HG02623 (cell line): Measurements from ENCODE around the gene ELSPBP1.
"Not testable (repeated sequence)": the region's sequence is repeated elsewhere in the genome, so short reads cannot be mapped to it uniquely, and the experiment has no call there.

Experiments
- ATAC-seq: cut with Tn5 transposase; IDR thresholded peaks from one replicate; pipeline ENCODE4 v1.9.1; 2021; ENCODE audit warnings: moderate library complexity; ENCODE audit not compliant: unreplicated experiment

ELSPBP1 gene

DNA sequence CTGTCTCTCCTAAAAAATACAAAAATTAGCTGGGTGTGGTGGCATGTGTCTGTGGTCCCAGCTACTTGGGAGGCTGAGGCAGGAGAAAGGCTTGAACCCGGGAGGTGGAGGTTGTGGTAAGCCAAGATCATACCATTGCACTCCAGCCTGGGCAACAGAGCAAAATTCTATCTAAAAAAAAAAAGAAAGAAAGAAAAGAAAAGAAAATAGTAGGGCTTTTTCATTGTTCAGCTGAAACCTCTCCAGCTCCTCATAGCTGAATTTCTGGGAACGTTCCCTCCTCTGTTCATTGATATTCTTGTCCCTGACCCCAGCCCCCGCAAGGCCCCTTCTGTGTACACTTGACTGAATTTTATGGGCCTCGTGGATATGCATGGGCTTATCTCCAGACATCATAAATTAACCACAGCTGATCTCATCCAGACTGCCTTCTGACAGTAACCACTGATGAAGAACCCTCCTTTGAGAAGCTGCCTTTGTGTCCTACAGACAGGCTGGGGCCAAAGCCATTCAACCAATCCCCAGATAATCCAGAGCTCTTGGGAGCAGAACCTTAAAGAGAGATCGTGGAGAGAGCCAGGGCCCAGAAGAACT, at the start of gene ELSPBP1:
TSS of gene ELSPBP1 (plus strand) at position 424 of the 594 bp plus-strand sequence. CDS start 14,036 bp downstream, outside the sequence.
- ATAC-seq: no peak

DNA sequence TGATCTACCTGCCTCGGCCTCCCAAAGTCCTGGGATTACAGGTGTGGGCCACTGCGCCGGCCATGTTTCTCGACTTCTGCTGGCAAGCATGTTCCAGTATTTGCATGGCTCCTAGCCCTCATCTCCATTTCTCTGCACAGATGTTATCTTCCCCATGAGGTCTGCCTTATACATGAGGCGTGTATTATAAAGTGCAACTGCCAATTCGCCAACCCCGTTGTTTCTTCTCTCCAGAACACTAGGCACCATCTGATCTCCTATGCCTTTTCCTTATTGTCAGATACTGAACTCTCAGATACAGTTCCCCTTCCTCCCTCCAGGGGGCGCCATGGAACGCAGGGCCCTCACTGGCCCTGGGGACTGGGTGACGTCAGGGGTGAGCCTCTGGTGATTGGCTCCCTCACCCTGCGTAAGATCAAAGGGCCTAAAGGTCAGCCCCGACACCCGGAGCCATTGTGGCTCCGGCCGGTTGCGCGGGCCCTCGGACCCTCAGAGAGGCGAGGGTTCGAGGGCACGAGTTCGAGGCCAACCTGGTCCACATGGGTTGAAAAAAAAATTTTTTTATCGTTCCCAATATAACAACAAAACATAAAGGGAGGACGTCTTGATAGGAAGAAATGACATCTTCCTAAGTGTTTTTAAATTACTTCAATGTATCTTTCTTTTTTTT, 44.4 kb upstream of the ELSPBP1 start:
- ATAC-seq: not testable (repeated sequence)

DNA sequence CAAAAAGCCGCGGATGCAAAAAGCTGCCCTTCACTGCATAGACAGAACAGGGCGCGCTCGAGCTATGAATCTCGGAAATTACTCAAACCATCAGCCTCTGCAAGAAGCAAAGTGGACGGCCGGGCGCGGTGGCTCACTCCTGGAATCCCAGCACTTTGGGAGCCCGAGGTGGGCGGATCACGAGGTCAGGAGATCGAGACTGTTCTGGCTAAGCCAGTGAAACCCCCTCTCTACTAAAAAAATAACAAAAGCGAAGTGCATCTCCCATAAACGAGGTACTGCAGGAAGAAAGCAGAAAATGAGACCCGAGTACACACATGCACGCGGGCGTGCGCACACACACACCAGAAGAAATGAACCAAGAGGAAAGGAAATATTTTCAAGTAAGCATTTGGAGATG, 42.3 kb upstream of the ELSPBP1 start:
- ATAC-seq: not testable (repeated sequence)

DNA sequence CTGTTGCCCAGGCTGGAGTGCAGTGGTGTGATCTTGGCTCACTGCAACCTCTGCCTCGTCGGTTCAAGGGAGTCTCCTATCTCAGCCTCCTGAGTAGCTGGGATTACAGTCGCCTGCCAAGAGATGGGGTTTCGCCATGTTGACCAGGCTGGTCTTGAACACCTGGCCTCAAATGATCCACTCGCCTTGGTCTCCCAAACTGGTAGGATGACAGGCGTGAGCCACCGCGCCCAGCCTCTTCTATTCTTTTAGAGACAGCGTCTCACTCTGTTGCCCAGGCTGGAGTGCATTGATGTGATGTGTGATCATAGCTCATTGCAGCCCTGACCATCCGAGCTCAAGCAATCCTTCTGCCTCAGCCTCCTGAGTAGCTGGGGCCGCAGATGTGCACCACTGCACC, 38.5 kb upstream of the ELSPBP1 start:
- ATAC-seq: not testable (repeated sequence)

DNA sequence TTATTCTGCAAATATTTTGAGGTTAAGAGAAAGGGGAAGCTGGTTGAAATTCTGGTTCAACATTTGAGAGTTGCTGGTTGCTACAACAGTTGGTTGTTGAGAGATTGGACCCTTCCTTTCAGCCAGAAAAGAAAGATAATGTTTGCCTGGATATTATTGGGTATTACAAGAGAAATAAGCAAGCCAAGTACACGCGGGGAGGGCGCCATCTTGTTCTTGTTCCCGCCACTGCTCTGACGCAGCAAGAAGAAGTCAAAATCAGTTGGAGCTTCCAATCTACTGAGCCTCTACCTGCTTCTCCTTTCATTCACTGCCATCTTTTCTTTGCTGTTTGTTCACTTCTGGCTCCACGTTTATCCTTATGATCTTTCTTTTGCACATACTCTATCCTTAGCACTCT, 20.9 kb upstream of the ELSPBP1 start:
- ATAC-seq: no peak

DNA sequence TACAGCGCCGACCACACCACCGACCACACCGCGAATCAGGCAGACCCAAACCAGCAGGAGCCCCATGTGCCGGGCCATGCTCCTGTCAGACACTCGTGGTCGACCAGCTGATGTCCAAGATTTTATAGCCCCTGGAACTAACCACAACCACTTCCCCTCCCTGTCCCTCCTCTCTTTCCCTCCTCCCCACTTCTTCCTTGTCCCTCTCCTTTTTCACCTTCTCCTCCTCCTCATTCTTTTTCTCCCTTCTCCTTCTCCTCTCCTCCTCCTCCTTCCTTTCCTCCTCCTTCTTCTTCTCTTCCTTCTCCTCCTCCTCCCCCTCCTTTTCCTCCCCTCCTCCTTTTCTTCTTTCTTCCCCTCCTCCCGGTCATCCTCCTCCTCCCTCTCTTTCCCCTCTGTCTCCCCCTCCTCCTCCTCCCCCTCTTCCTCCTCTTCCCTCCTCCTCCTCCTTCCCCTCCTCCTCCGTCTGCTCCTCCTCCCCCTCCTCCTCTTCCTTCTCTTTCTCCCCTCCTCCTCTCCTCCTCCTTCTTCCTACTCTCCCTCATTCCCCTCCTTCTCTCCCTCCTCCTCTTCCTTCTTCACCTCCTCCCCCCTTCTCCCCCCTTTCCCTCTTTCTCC, 3.1 kb upstream of the ELSPBP1 start:
- ATAC-seq: no peak

DNA sequence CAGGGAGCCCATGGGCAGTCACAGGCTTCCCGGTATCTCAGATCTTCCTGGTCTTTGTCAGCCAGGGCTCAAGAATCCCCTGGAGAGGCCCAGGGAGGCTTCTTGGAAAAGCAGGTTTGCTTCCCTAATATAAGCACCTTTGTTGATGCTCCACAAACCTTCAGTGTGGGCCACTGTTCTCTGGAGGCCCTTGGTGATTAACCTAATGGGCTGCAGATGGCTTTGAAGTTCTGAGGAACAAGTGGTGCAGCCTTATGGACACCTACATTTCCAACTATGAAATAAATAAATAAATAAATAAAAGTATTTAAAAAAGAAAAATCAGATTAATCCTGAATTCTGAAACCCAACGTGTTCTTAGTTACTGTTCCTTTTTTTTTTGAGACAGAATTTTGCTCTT, 2.4 kb upstream of the ELSPBP1 start, which contains the start of gene BSPH1:
TSS of gene BSPH1 (minus strand) at position 101 of the 400 bp plus-strand sequence. CDS start at position 12, 89 bp downstream.
- no peak for ATAC-seq

DNA sequence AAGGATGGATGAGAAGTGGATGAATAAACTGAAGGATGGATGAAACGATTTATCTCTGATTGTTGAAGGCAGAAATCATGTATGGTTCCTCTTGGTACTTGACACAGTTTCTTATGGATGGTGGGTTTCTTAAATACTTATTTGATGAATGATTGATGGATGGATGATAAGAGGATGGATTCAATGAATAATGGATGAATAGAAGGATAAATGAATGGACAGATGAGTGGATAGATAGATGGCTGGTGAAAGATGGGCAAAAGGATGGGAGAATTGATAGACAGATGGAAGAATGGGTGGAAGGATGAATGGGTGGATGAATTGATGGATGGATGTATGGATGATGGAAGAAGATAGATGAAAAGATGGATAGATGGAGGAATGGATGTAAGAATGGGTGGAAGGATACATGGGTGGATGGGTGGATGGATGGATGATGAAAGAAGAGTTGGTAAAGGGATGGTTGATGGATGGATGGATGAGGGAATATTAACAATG, 1.8 kb downstream of the ELSPBP1 start:
- ATAC-seq: no peak

DNA sequence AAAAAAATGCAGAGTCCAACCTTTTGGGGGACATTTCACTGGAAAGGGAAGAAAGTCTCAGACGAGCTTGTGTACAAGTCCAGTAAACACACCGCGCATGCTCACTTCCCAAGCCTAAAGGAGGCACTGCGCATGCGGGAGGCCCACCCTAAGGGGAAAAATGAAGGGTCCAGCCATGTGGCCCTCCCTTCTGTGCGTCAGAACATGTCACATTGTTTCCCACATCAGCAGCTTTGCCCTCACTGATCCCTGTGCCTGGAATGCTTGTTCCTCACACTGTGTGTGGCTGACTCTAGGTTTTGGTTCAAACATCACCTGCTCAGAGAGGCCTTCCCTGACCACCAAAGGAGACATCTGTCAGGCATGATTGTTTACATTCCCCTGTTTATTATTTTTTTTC, 4.4 kb downstream of the ELSPBP1 start:
- ATAC-seq: no peak

DNA sequence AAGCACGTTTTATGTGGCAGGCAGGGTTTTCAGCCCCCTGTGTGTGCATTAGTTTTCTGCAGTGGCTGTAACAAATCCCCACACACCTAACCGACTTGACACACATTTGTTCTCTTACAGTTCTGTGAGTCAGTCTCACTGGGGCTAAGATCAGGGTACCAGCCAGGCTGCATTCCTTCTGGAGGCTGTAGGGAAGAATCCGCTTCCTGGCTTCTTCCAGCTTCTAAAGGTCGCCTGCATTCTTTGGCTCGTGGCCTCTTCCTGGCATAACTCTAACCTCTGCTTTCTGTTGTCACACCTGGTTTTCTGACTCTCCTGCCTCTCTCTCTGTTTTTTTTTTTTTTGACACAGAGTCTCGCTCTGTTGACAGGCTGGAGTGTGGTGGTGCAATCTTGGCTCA, 6.4 kb downstream of the ELSPBP1 start:
- no peak for ATAC-seq

DNA sequence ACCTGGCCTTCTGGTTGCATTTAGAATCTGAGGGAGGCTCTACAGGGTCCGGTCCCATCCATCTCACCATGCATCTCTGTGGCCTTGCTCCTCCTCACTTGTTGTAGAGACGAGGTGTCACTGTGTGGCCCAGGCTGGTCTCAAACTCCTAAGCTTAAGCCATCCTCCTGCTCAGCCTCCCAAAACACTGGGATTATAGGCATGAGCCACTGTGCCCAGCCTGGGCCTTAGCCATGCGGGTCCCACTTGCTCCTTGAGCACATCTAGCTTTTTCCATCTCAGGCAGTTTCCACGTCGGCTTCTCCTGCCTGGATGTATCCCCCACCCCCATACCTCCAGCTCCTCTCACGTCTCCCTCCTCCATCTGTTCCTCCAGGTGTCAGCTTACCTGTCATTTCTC, 9.8 kb downstream of the ELSPBP1 start:
- ATAC-seq: no peak

DNA sequence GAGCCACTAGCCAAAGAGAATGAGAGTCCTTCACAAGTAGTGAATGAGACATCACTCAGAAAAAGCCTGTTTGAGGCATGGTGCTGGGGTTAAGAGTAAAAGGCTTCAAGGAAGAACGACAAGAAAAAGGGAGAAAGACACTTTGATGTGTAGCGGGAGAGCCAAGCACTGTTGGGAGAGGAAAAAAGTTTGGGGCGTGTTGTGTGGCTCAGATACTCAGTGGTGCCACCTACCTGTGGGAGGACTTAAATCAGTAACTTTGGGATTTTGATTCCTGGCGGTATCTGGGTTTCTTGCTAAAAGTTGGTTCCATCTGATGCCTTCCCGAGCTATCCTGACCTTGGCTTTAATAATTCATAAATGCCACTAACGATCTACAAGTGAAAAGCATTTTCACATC, 12.3 kb downstream of the ELSPBP1 start:
- no peak for ATAC-seq

DNA sequence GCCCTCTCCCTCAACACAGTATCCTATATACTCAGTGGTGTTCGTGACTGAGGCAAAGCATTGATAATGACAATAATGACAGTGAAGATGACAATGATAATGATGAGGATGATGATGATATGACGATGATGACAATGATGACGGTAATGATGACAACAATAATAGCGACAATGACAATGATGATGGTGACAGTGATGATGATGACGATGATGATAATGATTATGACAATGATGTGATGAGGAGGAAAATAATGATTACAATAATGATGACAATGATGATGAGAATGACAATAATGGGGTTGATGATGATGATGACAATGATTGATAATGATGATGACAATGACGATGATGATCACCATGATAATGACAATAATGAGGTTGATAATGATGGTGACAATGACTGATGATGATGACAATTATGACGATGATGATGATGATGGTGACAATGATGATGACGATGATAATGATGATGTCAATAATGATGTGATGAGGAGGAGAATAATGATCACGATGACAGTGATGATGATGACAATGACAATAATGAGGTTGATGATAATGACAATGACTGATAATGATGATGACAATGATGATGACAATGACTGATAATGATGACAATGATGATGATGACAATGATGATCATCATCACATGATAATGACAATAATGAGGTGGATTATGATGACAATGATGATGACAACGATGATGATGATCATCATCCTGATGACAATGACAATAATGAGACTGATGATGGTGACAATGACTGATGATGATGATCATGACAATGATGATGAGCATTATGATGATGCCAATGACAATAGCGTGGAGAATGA, 16.7 kb downstream of the ELSPBP1 start:
- ATAC-seq: no peak

DNA sequence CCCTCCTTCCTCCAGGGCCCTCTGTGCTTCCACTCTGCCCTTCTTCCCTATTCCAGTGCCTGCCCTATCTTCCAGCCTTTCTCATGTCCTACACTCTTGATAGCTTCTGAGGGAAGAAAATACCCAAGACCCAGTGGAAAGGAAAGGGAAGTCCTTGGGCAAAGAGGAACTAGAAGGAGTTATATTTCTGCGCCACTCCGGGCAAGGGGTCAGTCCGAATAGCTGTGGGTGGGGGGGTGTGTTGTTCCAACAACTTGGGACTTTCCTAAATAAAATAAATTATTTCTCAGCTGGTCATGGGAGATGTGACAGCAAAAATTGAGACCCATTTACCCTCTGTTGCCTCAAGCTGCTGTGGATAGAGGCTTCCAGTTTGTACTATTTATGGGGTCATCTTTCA, 26.3 kb downstream of the ELSPBP1 start:
- no peak for ATAC-seq

DNA sequence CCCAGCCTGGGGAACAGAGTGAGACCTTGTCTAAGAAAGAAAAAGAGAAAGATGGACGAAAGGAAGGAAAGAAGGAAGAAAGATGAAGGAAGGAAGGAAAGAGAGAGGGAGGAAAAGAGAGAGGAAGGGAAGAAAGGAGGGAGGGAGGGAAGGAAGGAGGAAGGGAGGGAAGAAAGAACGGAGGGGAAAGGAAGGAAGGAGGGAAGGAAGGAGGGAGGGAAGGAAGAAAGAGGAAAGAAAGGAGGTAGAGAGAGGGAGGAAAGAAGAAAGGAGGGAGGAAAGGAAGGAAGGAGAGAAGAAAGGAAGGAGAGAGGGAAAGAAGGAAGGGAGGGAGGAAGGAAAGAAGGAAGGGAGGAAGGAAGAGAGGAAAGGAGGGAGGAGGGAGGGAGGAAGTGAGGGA, 28.6 kb downstream of the ELSPBP1 start:
- ATAC-seq: no peak

DNA sequence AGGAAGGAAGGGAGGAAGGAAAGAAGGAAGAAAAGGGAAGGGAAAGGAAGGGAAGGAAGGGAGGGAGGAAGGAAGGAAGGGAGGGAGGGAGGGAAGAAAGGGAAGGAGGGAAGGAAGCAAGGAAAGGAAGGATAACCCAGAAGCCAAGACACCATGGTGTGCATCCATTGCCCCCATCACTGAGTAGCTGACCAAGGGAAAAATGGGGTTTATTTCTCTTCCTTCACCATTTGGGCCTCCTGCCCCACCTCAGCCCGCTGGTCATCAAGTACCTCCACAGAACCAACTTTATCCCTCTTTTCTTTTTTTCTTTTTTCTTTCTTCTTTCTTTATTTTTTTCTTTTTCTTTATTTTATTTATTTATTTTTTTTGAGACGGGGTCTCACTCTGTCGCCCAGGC, 29.1 kb downstream of the ELSPBP1 start:
- ATAC-seq: no peak

DNA sequence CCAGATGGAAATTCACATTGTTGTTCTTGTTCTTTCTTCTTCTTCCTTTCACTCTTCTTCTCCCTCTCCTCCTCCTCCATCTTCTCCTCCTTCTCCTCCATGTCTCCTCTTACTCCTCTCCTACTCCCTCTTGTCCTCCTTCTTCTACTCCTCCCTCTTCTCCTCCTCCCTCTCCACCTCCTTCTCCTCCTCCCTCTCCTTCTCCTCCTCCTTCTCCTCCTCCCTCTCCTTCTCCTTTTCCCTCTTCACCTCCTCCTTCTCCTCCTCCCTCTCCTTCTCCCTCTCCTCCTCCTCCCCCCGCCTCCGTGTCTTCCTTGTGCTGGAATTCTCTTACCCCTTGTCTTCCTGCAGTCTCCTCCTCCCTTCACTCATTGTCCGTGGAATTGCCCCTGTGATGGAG, 31.0 kb downstream of the ELSPBP1 start:
- no peak for ATAC-seq

DNA sequence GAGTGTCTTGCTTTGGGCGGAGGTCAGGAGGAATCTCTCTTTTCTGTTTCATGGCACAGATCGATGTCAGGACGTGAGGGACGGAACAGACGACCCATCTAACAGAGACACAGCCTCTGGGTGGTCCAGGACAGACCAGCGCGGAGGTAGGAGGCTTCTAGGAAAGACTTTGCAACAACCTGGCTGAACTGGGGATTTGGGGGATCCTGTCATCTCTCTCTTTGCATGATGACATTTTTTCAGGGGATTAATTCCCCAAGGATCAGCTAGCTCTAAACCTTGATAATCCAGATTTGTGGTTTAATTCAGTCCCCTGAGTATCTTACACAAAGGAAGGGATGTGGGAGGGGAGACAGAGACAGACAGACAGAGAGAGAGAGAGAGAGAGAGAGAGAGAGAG, 35.0 kb downstream of the ELSPBP1 start:
- ATAC-seq: no peak

DNA sequence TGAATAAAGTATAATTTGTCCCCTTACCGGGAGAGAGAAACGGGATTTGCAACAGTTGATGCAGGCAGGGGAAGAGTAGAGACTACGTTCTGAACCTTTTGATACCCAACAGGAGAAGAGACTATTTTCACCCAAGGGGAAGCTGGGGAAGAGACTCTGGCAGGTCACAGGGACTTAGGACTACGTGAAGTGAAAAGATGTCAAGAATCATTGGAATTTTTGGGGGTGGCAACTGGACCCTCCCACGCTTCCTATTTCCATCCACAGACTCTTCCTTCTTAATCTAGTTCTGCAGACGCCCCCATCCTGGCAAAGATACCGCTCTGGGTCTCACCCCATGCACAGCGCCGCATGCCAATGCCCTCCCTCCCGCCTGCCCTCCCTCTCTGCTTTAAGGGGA, 35.6 kb downstream of the ELSPBP1 start:
- no peak for ATAC-seq

DNA sequence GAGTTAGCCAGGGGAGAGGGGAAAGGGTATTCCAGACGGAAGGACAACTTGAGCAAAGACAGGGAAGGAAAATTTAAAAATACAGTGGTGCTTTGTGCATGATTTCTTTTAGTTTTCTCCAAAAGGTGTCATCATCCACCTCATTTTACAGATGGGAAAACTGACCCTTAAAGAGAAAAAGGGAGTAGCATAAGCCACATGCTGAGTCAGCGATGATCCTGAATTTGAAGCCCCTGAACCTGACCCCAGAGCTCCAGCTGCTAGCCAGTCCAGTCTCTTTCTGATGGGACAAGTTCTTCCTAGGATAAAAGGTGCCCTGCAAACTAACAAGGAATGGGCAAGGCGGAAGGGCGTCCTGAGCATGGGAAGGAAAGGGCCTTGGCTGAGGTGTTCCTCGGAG, 39.2 kb downstream of the ELSPBP1 start:
- ATAC-seq: no peak

DNA sequence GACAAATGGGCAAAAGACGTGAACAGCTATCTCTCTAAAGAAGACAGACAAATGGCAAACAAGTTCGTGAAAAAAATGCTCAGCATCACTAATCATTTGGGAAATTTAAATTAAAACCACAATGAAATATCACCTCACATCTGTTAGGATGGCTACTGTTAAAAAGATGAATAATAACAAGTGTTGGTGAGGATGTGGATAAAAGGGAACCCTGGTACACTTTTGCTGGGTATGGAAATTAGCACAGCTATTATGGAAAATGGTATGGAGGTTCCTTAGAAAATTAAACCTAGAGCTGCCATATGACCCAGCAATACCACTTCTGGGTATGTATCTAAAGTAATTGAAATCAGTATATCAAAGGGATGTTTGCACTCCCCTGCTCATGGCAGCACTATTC, 42.3 kb downstream of the ELSPBP1 start:
- ATAC-seq: no peak
